HG03442 (cell line): ENCODE results near the gene MSANTD2.
A peak's percentile ranks its signal among the peaks of the same experiment; 100 is the strongest.

ENCODE experiments used
- ATAC-seq: cut with Tn5 transposase; IDR thresholded peaks from one replicate; pipeline ENCODE4 v1.9.1; 2021; ENCODE audit warnings: mild to moderate bottlenecking, moderate library complexity; ENCODE audit not compliant: unreplicated experiment

MSANTD2 gene

GRCh38 chr11:124821995-124822730 is 22.0 kb upstream of the MSANTD2 start:
- no peak for ATAC-seq

GRCh38 chr11:124817036-124817435 is 16.8 kb upstream of the MSANTD2 start:
- ATAC-seq, result no peak

- no peak for ATAC-seq
Observed at GRCh38 chr11:124814739-124815138, 14.5 kb upstream of the MSANTD2 start.

- no peak for ATAC-seq
Observed at GRCh38 chr11:124812876-124813275, 12.7 kb upstream of the MSANTD2 start.

GRCh38 chr11:124811399-124812125 is 11.4 kb upstream of the MSANTD2 start:
- ATAC-seq, result no peak

GRCh38 chr11:124807660-124808270 is 7.6 kb upstream of the MSANTD2 start:
- ATAC-seq, result no peak

GRCh38 chr11:124807201-124807600 is 7.0 kb upstream of the MSANTD2 start:
- no peak for ATAC-seq

GRCh38 chr11:124804884-124805283 is 4.7 kb upstream of the MSANTD2 start:
- no peak for ATAC-seq

- no peak for ATAC-seq
Observed at GRCh38 chr11:124801636-124802312, 1.6 kb upstream of the MSANTD2 start.

GRCh38 chr11:124801014-124801413 is 808 bp upstream of the MSANTD2 start:
- no peak for ATAC-seq

- peak; percentile 33 for ATAC-seq
Observed at GRCh38 chr11:124799348-124800225, 619 bp downstream of the MSANTD2 start.

GRCh38 chr11:124798991-124799347 is 1.2 kb downstream of the MSANTD2 start:
- peak; percentile 16 for ATAC-seq

- no peak for ATAC-seq
Observed at GRCh38 chr11:124796312-124796711, 3.9 kb downstream of the MSANTD2 start.

- ATAC-seq, result no peak
Observed at GRCh38 chr11:124793466-124794278, 6.5 kb downstream of the MSANTD2 start.

GRCh38 chr11:124791626-124792341 is 8.4 kb downstream of the MSANTD2 start:
- peak; percentile 63 for ATAC-seq

GRCh38 chr11:124788521-124788920 is 11.7 kb downstream of the MSANTD2 start:
- ATAC-seq, result no peak

- ATAC-seq, result no peak
Observed at GRCh38 chr11:124784051-124784450, 16.2 kb downstream of the MSANTD2 start.

GRCh38 chr11:124783002-124783401 is 17.2 kb downstream of the MSANTD2 start:
- ATAC-seq, result no peak

GRCh38 chr11:124779568-124779967 is 20.6 kb downstream of the MSANTD2 start:
- no peak for ATAC-seq
